Measurements from ENCODE around the gene ERC1.

DNA sequence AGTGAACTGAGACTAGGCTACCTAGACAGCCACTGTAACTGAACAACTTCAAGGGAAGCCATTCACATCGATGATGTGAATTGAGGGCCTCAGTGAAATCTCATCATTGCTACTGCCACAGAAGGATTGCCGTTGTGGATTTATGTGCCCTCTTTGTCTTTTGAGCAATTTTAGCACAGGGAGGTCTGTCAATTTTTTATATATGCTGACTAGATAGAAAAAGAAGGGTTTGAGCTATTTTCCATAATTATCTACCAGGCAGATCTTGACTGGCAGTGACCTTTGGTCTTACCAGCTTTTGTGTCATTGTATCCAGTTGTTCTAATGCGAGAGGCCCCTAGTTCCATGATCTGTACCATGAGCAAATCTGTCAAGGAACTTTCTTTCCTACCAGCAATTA lies 179.4 kb downstream of the ERC1 start:
- TF ChIP-seq EZH2phosphoT487 (IDR thresholded peaks at IDR 0.05; ENCODE audit: low read depth, severe bottlenecking, unreplicated experiment), result no peak
- TF ChIP-seq, protein P1, sequence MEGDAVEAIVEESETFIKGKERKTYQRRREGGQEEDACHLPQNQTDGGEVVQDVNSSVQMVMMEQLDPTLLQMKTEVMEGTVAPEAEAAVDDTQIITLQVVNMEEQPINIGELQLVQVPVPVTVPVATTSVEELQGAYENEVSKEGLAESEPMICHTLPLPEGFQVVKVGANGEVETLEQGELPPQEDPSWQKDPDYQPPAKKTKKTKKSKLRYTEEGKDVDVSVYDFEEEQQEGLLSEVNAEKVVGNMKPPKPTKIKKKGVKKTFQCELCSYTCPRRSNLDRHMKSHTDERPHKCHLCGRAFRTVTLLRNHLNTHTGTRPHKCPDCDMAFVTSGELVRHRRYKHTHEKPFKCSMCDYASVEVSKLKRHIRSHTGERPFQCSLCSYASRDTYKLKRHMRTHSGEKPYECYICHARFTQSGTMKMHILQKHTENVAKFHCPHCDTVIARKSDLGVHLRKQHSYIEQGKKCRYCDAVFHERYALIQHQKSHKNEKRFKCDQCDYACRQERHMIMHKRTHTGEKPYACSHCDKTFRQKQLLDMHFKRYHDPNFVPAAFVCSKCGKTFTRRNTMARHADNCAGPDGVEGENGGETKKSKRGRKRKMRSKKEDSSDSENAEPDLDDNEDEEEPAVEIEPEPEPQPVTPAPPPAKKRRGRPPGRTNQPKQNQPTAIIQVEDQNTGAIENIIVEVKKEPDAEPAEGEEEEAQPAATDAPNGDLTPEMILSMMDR (IDR thresholded peaks at IDR 0.05; ENCODE audit: poor library complexity), result no peak

Measured in hepatocyte (in vitro differentiated cells).